Brain microvascular endothelial cell (primary cell): ENCODE results near the gene ZNF205.

Experiments
- DNase-seq: peaks from one replicate; pipeline ENCODE4 v3.0.0-alpha.2; 2020
- H3K27ac ChIP-seq: fragments of 250-450 bp; sonication (Bioruptor Pico); 2 replicates; pipeline ENCODE4 v1.5.1; 2020; ENCODE audit warnings: mild to moderate bottlenecking, moderate library complexity
- H3K27me3 ChIP-seq: fragments of 250-450 bp; sonication (Bioruptor Pico); replicated peaks from 2 replicates; pipeline ENCODE4 v1.5.1; 2020; ENCODE audit warnings: mild to moderate bottlenecking
- H3K36me3 ChIP-seq: fragments of 250-450 bp; sonication (Bioruptor Pico); replicated peaks from 2 replicates; pipeline ENCODE4 v1.5.1; 2020; ENCODE audit warnings: mild to moderate bottlenecking
- H3K4me3 ChIP-seq: 2 replicates; pipeline ENCODE4 v1.5.1; 2011; ENCODE audit warnings: low read depth, mild to moderate bottlenecking, control low read depth, low read length, moderate library complexity
- CTCF ChIP-seq: IDR thresholded peaks from 2 replicates; pipeline ENCODE4 v1.5.1; 2011; ENCODE audit warnings: low read depth, mild to moderate bottlenecking, moderate library complexity, low read length, control low read depth, inconsistent platforms; ENCODE audit errors: missing control alignments
- in situ Hi-C: cut with HindIII; loops from 2 replicates; pipeline ENCODE4 v1.10.0; 2017; ENCODE audit warnings: low sequenced_read_pairs, low pct_ligation_motif_present

The ZNF205 gene

DNA sequence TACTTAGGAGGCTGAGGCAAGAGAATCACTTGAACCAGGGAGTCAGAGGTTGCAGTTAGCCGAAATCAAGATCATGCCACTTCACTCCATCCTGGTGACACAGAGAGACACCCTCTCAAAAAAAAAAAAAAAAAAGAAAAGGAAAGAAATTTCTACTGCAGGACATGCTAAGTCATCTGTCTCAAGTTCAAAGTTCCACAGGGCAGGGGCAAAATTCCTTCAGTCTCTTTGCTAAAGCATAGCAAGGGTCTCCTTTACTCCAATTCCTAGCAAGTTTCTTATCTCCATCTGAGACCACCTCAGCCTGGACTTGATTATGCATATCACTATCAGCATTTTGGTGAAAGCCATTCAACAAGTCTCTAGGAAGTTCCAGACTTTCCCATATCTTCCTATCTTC, 27.9 kb upstream of the ZNF205 start:
- in situ Hi-C loops = no loop called here
- TF ChIP-seq CTCF = no peak
- Histone ChIP-seq H3K36me3 (no peaks in the 10 kb centered on the region), H3K27ac (no peak overlapping the region), H3K27me3 (no peaks in the 10 kb centered on the region), H3K4me3 (no peak overlapping the region)
- DNase-seq = no peak

- H3K4me3 ChIP-seq = no peak overlapping the region
- TF ChIP-seq CTCF = no peak
- in situ Hi-C loops = no loop called here
These were observed 27.3 kb upstream of the ZNF205 start for GRCh38 chr16:3084969-3085670.

DNA sequence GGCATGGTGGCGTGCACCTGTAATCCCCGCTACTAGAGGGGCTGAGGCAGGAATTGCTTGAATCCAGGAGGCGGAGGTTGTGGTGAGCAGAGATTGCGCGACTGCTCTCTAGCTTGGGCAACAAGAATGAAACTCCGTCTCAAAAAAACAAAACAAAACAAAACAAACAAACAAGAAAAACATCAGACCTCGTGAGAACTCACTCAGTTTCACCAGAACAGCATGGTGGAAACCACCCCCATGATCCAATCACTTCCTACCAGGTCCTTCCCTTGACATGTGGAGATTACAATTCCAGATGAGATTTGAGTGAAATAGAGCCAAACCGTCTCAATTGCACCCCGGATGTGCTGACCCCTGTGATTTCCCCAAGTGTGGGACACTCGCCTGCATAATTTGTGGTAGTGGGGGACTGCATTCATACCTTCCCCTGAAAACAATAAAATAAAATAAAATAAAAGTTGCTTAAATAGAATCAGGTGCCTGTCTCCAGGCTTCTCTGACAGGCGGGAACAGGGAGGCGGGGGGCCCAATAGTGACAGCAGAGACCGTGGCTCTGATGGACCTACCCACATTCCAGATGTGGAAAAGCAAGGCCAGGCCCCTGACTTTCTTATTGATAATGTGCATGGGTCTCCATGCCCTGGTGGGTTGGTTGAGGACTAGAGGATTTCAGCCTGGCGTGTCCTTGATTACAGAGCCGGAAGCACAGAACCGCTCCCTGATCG, 26.4 kb upstream of the ZNF205 start:
- TF ChIP-seq CTCF = no peak
- Histone ChIP-seq H3K27me3 (no peaks in the 10 kb centered on the region), H3K4me3 (no peak overlapping the region), H3K27ac (no peak overlapping the region), H3K36me3 (no peaks in the 10 kb centered on the region)
- no peak for DNase-seq
- in situ Hi-C loops = no loop called here

More at GRCh38 chr16:3084969-3085670, 27.3 kb upstream of the ZNF205 start:
- Histone ChIP-seq H3K36me3 (no peaks in the 10 kb centered on the region), H3K27ac (no peak overlapping the region), H3K27me3 (no peaks in the 10 kb centered on the region)
- no peak for DNase-seq

DNA sequence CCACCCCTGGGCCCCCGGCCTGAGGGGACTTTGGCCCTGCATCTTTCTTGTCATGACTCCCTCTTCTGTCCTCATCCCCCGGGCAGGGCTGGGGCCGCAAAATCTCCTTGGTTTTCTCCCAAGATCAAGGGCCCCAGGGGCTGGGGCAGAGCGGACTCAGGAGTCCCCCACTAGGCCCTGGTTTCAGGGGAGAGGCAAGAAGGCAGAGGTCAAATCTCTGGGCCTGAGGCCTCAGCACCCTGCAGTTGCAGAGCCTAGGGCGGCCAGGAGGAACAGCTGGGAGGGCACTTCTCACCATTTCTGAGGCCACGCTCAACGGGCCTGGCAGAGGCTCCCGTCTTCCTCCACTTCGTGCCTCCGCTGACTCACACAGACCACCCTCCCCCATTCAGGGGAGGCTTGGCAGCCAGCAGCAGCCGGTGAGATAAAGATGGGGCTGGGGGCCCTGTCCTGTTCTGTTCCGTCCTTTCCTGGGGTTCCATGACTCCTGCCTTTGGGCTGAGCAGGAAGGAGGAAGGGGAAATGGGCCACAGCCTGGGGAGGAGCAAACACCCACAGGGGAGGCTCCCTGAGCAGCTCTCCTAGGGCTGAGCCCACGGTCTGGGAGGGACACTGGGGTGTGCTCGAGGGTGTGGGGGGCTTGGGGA, 25.7 kb upstream of the ZNF205 start:
- TF ChIP-seq CTCF = no peak
- H3K27me3 ChIP-seq = no peaks in the 10 kb centered on the region
- in situ Hi-C loops = no loop called here
- no peak for DNase-seq
- H3K4me3 ChIP-seq = no peak overlapping the region
- H3K36me3 ChIP-seq = no peaks in the 10 kb centered on the region
- H3K27ac ChIP-seq = no peak overlapping the region

DNA sequence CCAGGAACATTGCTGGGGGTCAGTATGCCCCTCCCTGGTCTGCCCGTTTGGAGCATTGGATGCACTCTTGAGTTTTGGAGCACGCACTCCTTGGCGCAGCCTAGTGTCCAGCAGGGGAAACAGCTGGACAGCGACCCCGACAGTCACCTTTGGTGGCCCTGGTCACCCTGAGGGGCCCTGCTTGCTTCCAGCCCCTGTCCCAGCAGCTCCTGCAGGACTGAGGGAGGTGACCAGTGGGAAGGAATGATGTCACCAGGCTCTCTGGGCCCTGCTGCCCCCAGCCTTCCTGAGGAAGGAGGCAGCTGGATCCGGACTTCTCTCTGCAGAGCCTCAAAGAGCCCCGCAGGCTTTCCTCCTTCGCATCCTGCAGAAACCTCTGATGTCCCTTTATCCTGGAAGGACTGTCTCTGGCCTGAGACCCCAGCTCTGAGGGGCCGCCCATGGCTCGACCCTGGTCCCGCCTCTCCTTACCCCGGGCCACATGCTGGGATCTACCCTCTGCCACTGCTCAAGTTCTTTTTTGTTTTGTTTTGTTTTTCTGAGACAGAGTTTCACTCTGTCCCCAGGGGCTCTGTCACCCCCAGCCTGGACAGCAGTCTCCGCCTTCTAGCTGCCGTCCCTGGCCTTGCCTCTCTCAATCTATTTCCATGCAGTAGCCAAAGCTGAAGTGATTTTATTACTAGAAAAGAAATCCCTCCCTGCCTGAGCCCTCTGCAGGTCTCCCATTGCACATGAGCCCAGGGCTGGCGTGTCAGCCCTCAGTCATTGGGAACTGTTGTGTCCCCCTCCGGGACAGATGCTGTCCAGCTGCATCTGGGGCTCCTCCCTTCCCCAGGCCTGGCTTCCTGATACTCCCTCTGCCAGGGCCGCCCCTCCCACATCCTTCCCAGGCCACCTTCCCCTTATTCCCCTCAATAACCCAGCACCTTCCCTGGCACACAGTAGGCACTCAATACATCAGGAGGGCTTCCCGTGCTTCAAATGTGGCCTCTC, 24.8 kb upstream of the ZNF205 start:
- in situ Hi-C loops = no loop called here
- peak; percentile 41 for TF ChIP-seq CTCF
- Histone ChIP-seq H3K27me3 (peaks cover 3% of the 10 kb centered on the region), H3K27ac (no peak overlapping the region), H3K4me3 (no peak overlapping the region), H3K36me3 (no peaks in the 10 kb centered on the region)
- no peak for DNase-seq
